RWPE1 (cell line): ENCODE measurements around the gene TMEM63B.

Experiments used
- CTCF ChIA-PET: fragments of 350-600 bp; sonication (Branson Sonifier 250); formaldehyde crosslinking; extraction: SDS; loops from one replicate; lab custom pipeline; 2021; lab: Yijun Ruan, JAX
- POLR2A ChIA-PET: fragments of 400-600 bp; formaldehyde crosslinking; extraction: SDS; loops from one replicate; lab custom pipeline; 2020; ENCODE audit warnings: antibody characterized with exemption; ENCODE audit not compliant: low non-redundant PET; lab: Yijun Ruan, JAX
- DNase-seq: peaks from one replicate; pipeline ENCODE4 v3.0.0; 2012; ENCODE audit warnings: low spot score
- H3K27ac ChIP-seq: fragments of 450-650 bp; 2 replicates; pipeline ENCODE4 v1.5.1; 2017
- CTCF ChIP-seq: fragments of 450-650 bp; conservative IDR thresholded peaks from 2 replicates; pipeline ENCODE4 v1.5.1; 2017; ENCODE audit warnings: low read depth, mild to moderate bottlenecking

The TMEM63B gene

GRCh38 chr6:44108471-44108870 is 18.9 kb upstream of the TMEM63B start:
- CTCF ChIA-PET: interaction anchor here (1.0 kb wide), 1 partner anchor 9 kb away, joined by 3 read pairs; no protein-coding TSS in a partner anchor
- POLR2A ChIA-PET: no interaction called here
- no peak for TF ChIP-seq CTCF

GRCh38 chr6:44109212-44109611 is 18.1 kb upstream of the TMEM63B start:
- no peak for DNase-seq
- TF ChIP-seq CTCF: no peak
- POLR2A ChIA-PET: no interaction called here
- CTCF ChIA-PET: interaction anchor here (1.0 kb wide), 1 partner anchor 9 kb away, joined by 3 read pairs; no protein-coding TSS in a partner anchor
- peak overlapping the region; percentile 32; the same call in 1 of the 2 replicates for H3K27ac ChIP-seq

More at GRCh38 chr6:44108471-44108870, 18.9 kb upstream of the TMEM63B start:
- DNase-seq: no peak
- peak overlapping the region; percentile 26; the same call in 1 of the 2 replicates for H3K27ac ChIP-seq

GRCh38 chr6:44110005-44110676 is 17.2 kb upstream of the TMEM63B start:
- POLR2A ChIA-PET: interaction anchor here (0.6 kb wide), 1 partner anchor 33 kb away, joined by 3 read pairs; no protein-coding TSS in a partner anchor
- H3K27ac ChIP-seq: peak overlapping the region; percentile 32
- no peak for TF ChIP-seq CTCF
- no peak for DNase-seq
- CTCF ChIA-PET: no interaction called here

GRCh38 chr6:44110966-44111365 is 16.4 kb upstream of the TMEM63B start:
- TF ChIP-seq CTCF: no peak
- H3K27ac ChIP-seq: no peak overlapping the region
- no peak for DNase-seq
- CTCF ChIA-PET: interaction anchor here (0.7 to 1.5 kb wide), 4 partner anchors 8 to 40 kb away, joined by 3 to 4 read pairs (median 3); no protein-coding TSS in a partner anchor
- POLR2A ChIA-PET: no interaction called here

- TF ChIP-seq CTCF: no peak
- DNase-seq: no peak
- ChIA-PET POLR2A (no interaction called here), CTCF (interaction anchor here (0.6 to 1.5 kb wide), 7 partner anchors 9 to 342 kb away, joined by 3 to 4 read pairs (median 3); no protein-coding TSS in a partner anchor)
- no peak overlapping the region for H3K27ac ChIP-seq
Measured at GRCh38 chr6:44111434-44112417, 15.6 kb upstream of the TMEM63B start.

GRCh38 chr6:44113414-44113813 is 13.9 kb upstream of the TMEM63B start:
- POLR2A ChIA-PET: no interaction called here
- DNase-seq: no peak
- peak overlapping the region; percentile 50 for H3K27ac ChIP-seq
- CTCF ChIA-PET: interaction anchor here (0.5 kb wide), 1 partner anchor 445 kb away, joined by 3 read pairs; no protein-coding TSS in a partner anchor
- TF ChIP-seq CTCF: no peak
